IMR-90 (cell line): ENCODE data around the gene PRKAR1A. TPM values are rescaled to one million over a fixed set of nuclear protein-coding genes. Genes with fewer than 3 reads are reported as not detected.
"Not testable (repeated sequence)": the region's sequence is repeated elsewhere in the genome, so short reads cannot be mapped to it uniquely, and the experiment has no call there.

Source experiments
- ATAC-seq: fragments of 200-7000 bp; cut with Tn5 transposase; 2 replicates; pipeline ENCODE4 v1.9.1; 2020; ENCODE audit warnings: low read depth, mild to moderate bottlenecking, moderate library complexity
- BruUV-seq: library from RNA; stranded (reverse); fragments of 400-500 nt; replicated peaks from 2 replicates; lab custom pipeline; 2021; lab: Mats Ljungman, UMichigan
- CTCF ChIA-PET: fragments of 300-600 bp; formaldehyde crosslinking; extraction: SDS; loops from one replicate; lab custom pipeline; 2021; ENCODE audit warnings: antibody characterized with exemption; lab: Yijun Ruan, JAX
- POLR2A ChIA-PET: fragments of 300-600 bp; sonication (Branson Sonifier 250); formaldehyde crosslinking; loops from one replicate; lab custom pipeline; 2022; ENCODE audit warnings: antibody characterized with exemption; ENCODE audit not compliant: unreplicated experiment; lab: Charles Lee
- DNase-seq: peaks from one replicate; pipeline ENCODE4 v3.0.0; 2013
- H2AFZ ChIP-seq: replicated peaks from 2 replicates; pipeline ENCODE3; 2013; ENCODE audit warnings: low read length, mild to moderate bottlenecking; ENCODE audit not compliant: poor library complexity
- H2AK5ac ChIP-seq: 2 replicates; pipeline ENCODE4 v1.6.1; 2013; ENCODE audit warnings: low read depth, low read length, inconsistent platforms
- H2AK9ac ChIP-seq: replicated peaks from 2 replicates; pipeline ENCODE3; 2013; ENCODE audit warnings: mild to moderate bottlenecking, low read depth, low read length, moderate library complexity; ENCODE audit not compliant: poor library complexity
- H2BK120ac ChIP-seq: 2 replicates; pipeline ENCODE4 v1.6.1; 2013; ENCODE audit warnings: low read depth, low read length, inconsistent platforms
- H2BK15ac ChIP-seq: 3 replicates; pipeline ENCODE4 v1.6.1; 2013; ENCODE audit warnings: low read depth, low read length, inconsistent platforms
- H2BK20ac ChIP-seq: 2 replicates; pipeline ENCODE4 v1.6.1; 2013; ENCODE audit warnings: low read depth, mild to moderate bottlenecking, inconsistent platforms, low read length, moderate library complexity
- H2BK5ac ChIP-seq: 2 replicates; pipeline ENCODE4 v1.6.1; 2013; ENCODE audit warnings: mild to moderate bottlenecking, low read depth, low read length, inconsistent platforms; ENCODE audit not compliant: poor library complexity, severe bottlenecking
- H3K14ac ChIP-seq: replicated peaks from 2 replicates; pipeline ENCODE4 v1.6.1; 2013; ENCODE audit warnings: low read depth, low read length, inconsistent platforms
- H3K18ac ChIP-seq: 2 replicates; pipeline ENCODE4 v1.6.1; 2013; ENCODE audit warnings: low read depth, low read length, control low read depth
- H3K23ac ChIP-seq: 2 replicates; pipeline ENCODE4 v1.6.1; 2013; ENCODE audit warnings: low read depth, low read length, inconsistent platforms
- H3K27ac ChIP-seq: 2 replicates; pipeline ENCODE4 v1.5.1; 2013; ENCODE audit warnings: mild to moderate bottlenecking, control low read depth, low read length; ENCODE audit not compliant: insufficient read depth
- H3K27me3 ChIP-seq: 2 replicates; pipeline ENCODE4 v1.6.1; 2013; ENCODE audit warnings: low read length; ENCODE audit not compliant: control insufficient read depth, insufficient read depth
- H3K36me3 ChIP-seq: 2 replicates; pipeline ENCODE4 v1.6.1; 2013; ENCODE audit warnings: low read length, mixed read lengths; ENCODE audit not compliant: control insufficient read depth, insufficient read depth
- H3K4ac ChIP-seq: 2 replicates; pipeline ENCODE4 v1.6.1; 2013; ENCODE audit warnings: low read depth, low read length, inconsistent platforms
- H3K4me1 ChIP-seq: 2 replicates; pipeline ENCODE4 v1.6.1; 2013; ENCODE audit warnings: low read length, mixed read lengths; ENCODE audit not compliant: control insufficient read depth, insufficient read depth
- H3K4me2 ChIP-seq: 2 replicates; pipeline ENCODE4 v1.6.1; 2013; ENCODE audit warnings: low read depth, mild to moderate bottlenecking, control low read depth, low read length, moderate library complexity
- H3K4me3 ChIP-seq: 2 replicates; pipeline ENCODE4 v1.5.1; 2013; ENCODE audit warnings: low read depth, mild to moderate bottlenecking, control low read depth, low read length, moderate library complexity; ENCODE audit not compliant: insufficient read depth
- H3K56ac ChIP-seq: 2 replicates; pipeline ENCODE4 v1.6.1; 2013; ENCODE audit warnings: low read length, inconsistent platforms; ENCODE audit not compliant: insufficient read depth; ENCODE audit errors: extremely low read depth
- H3K79me1 ChIP-seq, 2 experiments: 2 replicates each; pipeline ENCODE4 v1.6.1; 2013; ENCODE audit warnings: low read length in 2 of 2, inconsistent platforms in 1 of 2, low read depth in 1 of 2
- H3K9ac ChIP-seq: 2 replicates; pipeline ENCODE4 v1.6.1; 2013; ENCODE audit warnings: low read depth, low read length, control low read depth
- H3K9me1 ChIP-seq: 2 replicates; pipeline ENCODE4 v1.6.1; 2013; ENCODE audit warnings: low read length, inconsistent platforms; ENCODE audit not compliant: insufficient read depth
- H3K9me3 ChIP-seq: 2 replicates; pipeline ENCODE4 v1.6.1; 2013; ENCODE audit warnings: low read length; ENCODE audit not compliant: control insufficient read depth, insufficient read depth
- H4K20me1 ChIP-seq: 2 replicates; pipeline ENCODE4 v1.6.1; 2013; ENCODE audit warnings: low read length, inconsistent platforms; ENCODE audit not compliant: insufficient read depth
- H4K5ac ChIP-seq: 2 replicates; pipeline ENCODE4 v1.6.1; 2013; ENCODE audit warnings: mild to moderate bottlenecking, low read depth, low read length, control low read depth
- H4K8ac ChIP-seq, 2 experiments: 2 replicates each; pipeline ENCODE4 v1.6.1; 2013; ENCODE audit warnings: low read depth in 2 of 2, low read length in 2 of 2, control low read depth in 1 of 2, inconsistent platforms in 1 of 2
- H4K91ac ChIP-seq: 2 replicates; pipeline ENCODE4 v1.6.1; 2013; ENCODE audit warnings: low read depth, low read length, inconsistent platforms; ENCODE audit not compliant: insufficient read depth
- CEBPB ChIP-seq: IDR thresholded peaks from 2 replicates; pipeline ENCODE4 v1.6.1; 2012; ENCODE audit warnings: low read depth, low read length, improper control_type of control experiment
- MAFK ChIP-seq: IDR thresholded peaks from 2 replicates; pipeline ENCODE4 v1.6.1; 2012; ENCODE audit warnings: low read depth, low read length, improper control_type of control experiment
- MXI1 ChIP-seq: IDR thresholded peaks from 2 replicates; pipeline ENCODE4 v1.6.1; 2012; ENCODE audit warnings: low read depth, mild to moderate bottlenecking, low read length, moderate library complexity, borderline replicate concordance
- NFE2L2 ChIP-seq: fragments of 150-350 bp; IDR thresholded peaks from 2 replicates; pipeline ENCODE4 v1.6.1; 2016; ENCODE audit warnings: low read depth, mild to moderate bottlenecking, low read length
- POLR2A ChIP-seq: IDR thresholded peaks from 2 replicates; pipeline ENCODE4 v1.6.1; 2012; ENCODE audit warnings: mild to moderate bottlenecking, low read depth, low read length
- RFX5 ChIP-seq: IDR thresholded peaks from 2 replicates; pipeline ENCODE4 v1.8.0; 2012; ENCODE audit warnings: low read depth, mild to moderate bottlenecking, low read length, moderate library complexity
- SMC3 ChIP-seq: fragments of 150-350 bp; IDR thresholded peaks from 2 replicates; pipeline ENCODE4 v1.6.1; 2016; ENCODE audit warnings: low read depth, mild to moderate bottlenecking, antibody characterized with exemption, low read length, moderate library complexity
- USF2 ChIP-seq: fragments of 150-350 bp; IDR thresholded peaks from 2 replicates; pipeline ENCODE4 v1.6.1; 2017; ENCODE audit warnings: mild to moderate bottlenecking, antibody characterized with exemption, low read length, low read depth
- WGBS, 2 experiments: methylation state at CpG; one replicate each; pipeline versions ENCODE4 v1.1.5 to v1.1.7; 2013; ENCODE audit warnings: missing lambda C conversion rate in 2 of 2; ENCODE audit not compliant: insufficient read length in 1 of 2; ENCODE audit errors: extremely low coverage in 2 of 2; 5-methylcytosine and 5-hydroxymethylcytosine counted together
- dilution Hi-C: fragments of 300-500 bp; cut with HindIII; formaldehyde crosslinking; loops from one replicate; pipeline ENCODE4 v1.14.3; 2018; ENCODE audit warnings: low sequenced_read_pairs; ENCODE audit not compliant: unreplicated experiment
- in situ Hi-C: fragments of 300-500 bp; cut with MboI; formaldehyde crosslinking; loops from 3 replicates; pipeline ENCODE4 v1.14.3; 2019; ENCODE audit warnings: low sequenced_read_pairs, inconsistent platforms, mixed read lengths
- intact Hi-C: fragments of 100-400 bp; cut with micrococcal nuclease; formaldehyde crosslinking; loops from 2 replicates; pipeline ENCODE4 v1.10.0; 2022
- polyA plus RNA-seq, 3 experiments: library from polyadenylated mRNA; depleted of rRNA; stranded (reverse); fragments of >200 nt; gene quantifications; 2 replicates each; pipeline ENCODE4 v1.2.3, GENCODE V29; 2012; ENCODE audit warnings: low replicate concordance in 1 of 3
- total RNA-seq: library from RNA; depleted of rRNA; stranded (reverse); fragments of >200 nt; gene quantifications from 2 replicates; pipeline ENCODE4 v1.2.3, GENCODE V29; 2012

The PRKAR1A gene
- total and polyA plus RNA-seq, 2 of the 4 experiments (the other 2 are of a cell fraction), result 145 to 256 TPM

DNA sequence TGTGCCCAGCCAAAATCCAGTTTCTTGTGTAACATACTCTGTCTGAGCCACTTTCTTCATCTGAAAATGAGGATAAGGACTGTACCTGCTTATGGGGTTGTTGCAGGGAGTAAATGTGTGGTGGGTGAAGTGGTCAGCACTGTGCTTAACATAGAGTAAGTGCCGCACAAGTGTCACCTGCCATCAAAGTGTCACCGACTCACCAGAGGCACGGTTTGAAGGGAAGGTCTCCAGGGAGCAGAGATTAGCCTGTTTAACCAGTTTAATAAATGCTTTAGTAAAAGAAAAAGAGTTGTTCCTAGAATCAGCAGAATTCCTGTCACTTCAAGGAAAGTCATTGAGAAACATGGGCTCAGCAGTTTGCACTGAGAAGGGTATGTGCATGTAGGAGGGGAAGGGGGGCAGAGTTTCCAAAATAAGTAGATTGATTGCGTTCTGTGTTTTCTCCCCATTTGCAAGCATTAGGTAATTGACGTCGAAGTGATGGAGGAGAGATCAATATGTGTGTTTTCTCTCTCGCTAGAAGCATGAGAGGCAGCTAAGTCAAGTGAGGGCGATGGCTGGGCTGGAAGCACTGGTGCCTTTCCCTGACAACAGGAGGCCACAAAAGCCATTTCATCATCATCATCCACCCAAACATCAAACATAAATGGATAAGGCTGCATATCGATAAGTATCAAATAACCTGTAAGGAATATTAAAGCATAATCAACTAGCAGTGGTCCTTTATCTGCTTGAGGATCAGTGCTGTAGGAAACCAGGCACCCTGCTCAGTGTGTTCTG is 69.8 kb downstream of the PRKAR1A start:
- Histone ChIP-seq H3K18ac (no peak overlapping the region), H3K14ac (no peak overlapping the region), H3K9me3 (no peaks in the 10 kb centered on the region), H2BK5ac (no peak overlapping the region), H3K23ac (no peak overlapping the region), H3K4me1 (no peaks in the 10 kb centered on the region), H3K27ac (no peak overlapping the region), H4K20me1 (no peaks in the 10 kb centered on the region), H3K56ac (no peak overlapping the region), H4K91ac (no peak overlapping the region), H3K27me3 (0 out of 2 replicates have a peak, but pooled peaks cover 2% of the 10 kb centered on the region), H3K9me1 (no peaks in the 10 kb centered on the region), H3K4me3 (no peak overlapping the region), H2BK20ac (no peak overlapping the region), H2BK15ac (no peak overlapping the region), H3K79me1 (no peaks in the 10 kb centered on the region), H4K5ac (no peak overlapping the region), H3K4ac (no peak overlapping the region), H2AK9ac (no peak overlapping the region), H2AFZ (no peak overlapping the region), H4K8ac (no peak overlapping the region), H3K9ac (no peak overlapping the region), H2BK120ac (no peak overlapping the region), H3K4me2 (no peak overlapping the region), H3K36me3 (no peaks in the 10 kb centered on the region), H2AK5ac (no peak overlapping the region)
- BruUV-seq, result no TSS peak
- dilution Hi-C loops (no loop called here), intact Hi-C loops (no loop called here), in situ Hi-C loops (no loop called here)
- ATAC-seq, result no peak
- POLR2A ChIA-PET, result no interaction called here
- TF ChIP-seq NFE2L2, result no peak
- no peak for TF ChIP-seq MXI1
- TF ChIP-seq MAFK, result no peak
- no peak for TF ChIP-seq POLR2A
- no peak for TF ChIP-seq CEBPB
- TF ChIP-seq USF2, result no peak
- TF ChIP-seq RFX5, result no peak
- TF ChIP-seq SMC3, result no peak
- WGBS, 2 experiments, result 67% methylated on average over 6 of the region's 9 CpGs; no CpG with 5 or more reads in 1 of the 2 experiments
- CTCF ChIA-PET, result no interaction called here
- DNase-seq, result no peak

- DNase-seq, H2BK120ac ChIP-seq, H3K9me1 ChIP-seq, H3K27me3 ChIP-seq, H2BK20ac ChIP-seq, H2AFZ ChIP-seq, H2AK5ac ChIP-seq, H3K9me3 ChIP-seq, H3K4me1 ChIP-seq, BruUV-seq, H2BK15ac ChIP-seq, H3K23ac ChIP-seq, H3K18ac ChIP-seq, intact Hi-C loops, CTCF ChIA-PET, H4K5ac ChIP-seq, H3K56ac ChIP-seq, H4K91ac ChIP-seq, dilution Hi-C loops, H3K9ac ChIP-seq, H3K27ac ChIP-seq, H3K4me3 ChIP-seq, H2AK9ac ChIP-seq, H2BK5ac ChIP-seq, POLR2A ChIA-PET, ATAC-seq, H3K14ac ChIP-seq, H3K36me3 ChIP-seq, H3K4me2 ChIP-seq, H3K4ac ChIP-seq, in situ Hi-C loops, H4K20me1 ChIP-seq, H4K8ac ChIP-seq, H3K79me1 ChIP-seq: not testable (repeated sequence)
- WGBS, 2 experiments, result no CpG with 5 or more reads among the region's 6 CpGs
Observed at GRCh38 chr17:68582867-68583266, 70.6 kb downstream of the PRKAR1A start.
